ENCODE measurements around the gene DUSP6. TPM values are rescaled to one million over a fixed set of nuclear protein-coding genes. Genes with fewer than 3 reads are reported as not detected.

DUSP6 gene
- total and polyA plus RNA-seq, 10 of the 15 experiments (the other 5 are each of a cell fraction or from before 2014, with no cell fraction given) = 0.02 to 0.69 (median 0.07) TPM; not detected in 1

GRCh38 chr12:89384807-89385206, 32.5 kb upstream of the DUSP6 start:
- FAIRE-seq (no peak), ATAC-seq (no peak), DNase-seq (ENCODE audit: low read depth, low spot score) (no peak)
- Histone ChIP-seq H3K9me3 (replicated peaks; ENCODE audit: control insufficient read depth, insufficient read depth, low read length) (no peaks in the 10 kb centered on the region), H3K4me3 (no peak overlapping the region), H2AFZ (ENCODE audit: control insufficient read depth, low read depth, low read length) (no peak overlapping the region), H3K27ac (ENCODE audit: control insufficient read depth, insufficient read depth) (no peak overlapping the region), H3K27me3 (replicated peaks in 1 of 2; ENCODE audit: control insufficient read depth in 2 of 2, insufficient read depth in 2 of 2, low read length in 1 of 2) (no peaks in the 10 kb centered on the region), H3K4me2 (ENCODE audit: control insufficient read depth, insufficient read depth) (no peak overlapping the region), H3K36me3 (ENCODE audit: control insufficient read depth in 2 of 2, insufficient read depth in 2 of 2, low read length in 1 of 2) (no peaks in the 10 kb centered on the region), H3K79me2 (ENCODE audit: control insufficient read depth, insufficient read depth, low read length) (no peaks in the 10 kb centered on the region), H3K9ac (ENCODE audit: control insufficient read depth, insufficient read depth, low read length) (no peak overlapping the region), H3K4me1 (ENCODE audit: control insufficient read depth, insufficient read depth, low read length) (no peaks in the 10 kb centered on the region), H4K20me1 (ENCODE audit: control insufficient read depth, insufficient read depth) (no peaks in the 10 kb centered on the region)
- WGBS (ENCODE audit: insufficient coverage, insufficient replicate concordance, low lambda C conversion rate, missing lambda C conversion rate) = 54% methylated on average over 3 of the region's 3 CpGs
- in situ Hi-C loops (cut with MboI) = no loop called here
- intact Hi-C loops (cut with micrococcal nuclease; ENCODE audit: unreplicated experiment) = no loop called here
- ChIA-PET RAD21 (ENCODE audit: unreplicated experiment) (no interaction called here), SMC1A (ENCODE audit: uncharacterized antibody, unreplicated experiment) (no interaction called here), CTCF (no interaction called here), POLR2A (no interaction called here)
- BruUV-seq (replicated peaks) = no TSS peak
- no peak for TF ChIP-seq RBBP5 (conservative IDR thresholded peaks at IDR 0.05)
- no peak for TF ChIP-seq NFYB (IDR thresholded peaks at IDR 0.05; ENCODE audit: insufficient read depth, low read depth, low read length)
- TF ChIP-seq CBFB (IDR thresholded peaks at IDR 0.05; ENCODE audit: low read depth) = no peak
- no peak for TF ChIP-seq FOXM1 (IDR thresholded peaks at IDR 0.05; ENCODE audit: low read depth, low read length)

GRCh38 chr12:89384050-89384758, 31.9 kb upstream of the DUSP6 start:
- H3K4me1 ChIP-seq (ENCODE audit: control insufficient read depth, insufficient read depth, low read length) = no peaks in the 10 kb centered on the region
- intact Hi-C loops (cut with micrococcal nuclease; ENCODE audit: unreplicated experiment) = no loop called here
- H3K79me2 ChIP-seq (ENCODE audit: control insufficient read depth, insufficient read depth, low read length) = no peaks in the 10 kb centered on the region
- H3K4me2 ChIP-seq (ENCODE audit: control insufficient read depth, insufficient read depth) = no peak overlapping the region
- H4K20me1 ChIP-seq (ENCODE audit: control insufficient read depth, insufficient read depth) = no peaks in the 10 kb centered on the region
- H2AFZ ChIP-seq (ENCODE audit: control insufficient read depth, low read depth, low read length) = no peak overlapping the region
- no peak overlapping the region for H3K4me3 ChIP-seq
- ATAC-seq (no peak), FAIRE-seq (no peak), DNase-seq (ENCODE audit: low read depth, low spot score) (no peak)
- ChIA-PET RAD21 (ENCODE audit: unreplicated experiment) (no interaction called here), SMC1A (ENCODE audit: uncharacterized antibody, unreplicated experiment) (no interaction called here), CTCF (no interaction called here), POLR2A (no interaction called here)
- BruUV-seq (replicated peaks) = no TSS peak
- 43% methylated on average over 8 of the region's 8 CpGs for WGBS (ENCODE audit: insufficient coverage, insufficient replicate concordance, low lambda C conversion rate, missing lambda C conversion rate)
- H3K27me3 ChIP-seq (replicated peaks in 1 of 2; ENCODE audit: control insufficient read depth in 2 of 2, insufficient read depth in 2 of 2, low read length in 1 of 2) = no peaks in the 10 kb centered on the region
- no peak overlapping the region for H3K27ac ChIP-seq (ENCODE audit: control insufficient read depth, insufficient read depth)
- no peaks in the 10 kb centered on the region for H3K36me3 ChIP-seq (ENCODE audit: control insufficient read depth in 2 of 2, insufficient read depth in 2 of 2, low read length in 1 of 2)
- H3K9me3 ChIP-seq (replicated peaks; ENCODE audit: control insufficient read depth, insufficient read depth, low read length) = no peaks in the 10 kb centered on the region
- in situ Hi-C loops (cut with MboI) = no loop called here
- no peak overlapping the region for H3K9ac ChIP-seq (ENCODE audit: control insufficient read depth, insufficient read depth, low read length)
- TF ChIP-seq RUNX3 (IDR thresholded peaks at IDR 0.05; ENCODE audit: low read length) = no peak
- no peak for TF ChIP-seq ZBTB33 (IDR thresholded peaks at IDR 0.05)
- TF ChIP-seq SMC3 (IDR thresholded peaks at IDR 0.05; ENCODE audit: borderline replicate concordance, low read length) = no peak
- TF ChIP-seq POLR2AphosphoS2 (IDR thresholded peaks at IDR 0.05; ENCODE audit: low read depth, low read length) = no peak
- TF ChIP-seq ZNF622 (IDR thresholded peaks at IDR 0.05) = no peak
- TF ChIP-seq BCLAF1 (IDR thresholded peaks at IDR 0.05) = no peak
- TF ChIP-seq ZZZ3 (IDR thresholded peaks at IDR 0.05; ENCODE audit: control insufficient read depth, insufficient read length, low read depth) = no peak
- TF ChIP-seq USF1 (IDR thresholded peaks at IDR 0.05; ENCODE audit: borderline replicate concordance, extremely low read length, insufficient read depth, low read depth, low read length) = no peak
- no peak for TF ChIP-seq RAD51 (IDR thresholded peaks at IDR 0.05)
